Prostate gland (tissue), 2 donors: ENCODE results near the gene NME4. TPM values are rescaled to one million over a fixed set of nuclear protein-coding genes. Genes with fewer than 3 reads are reported as not detected.
A peak's percentile ranks its signal among the peaks of the same experiment; 100 is the strongest.
"Not testable (repeated sequence)": the region's sequence is repeated elsewhere in the genome, so short reads cannot be mapped to it uniquely, and the experiment has no call there.

Source experiments
- DNase-seq: peaks from one replicate; pipeline ENCODE4 v3.0.0-alpha.2; 2019; ENCODE audit warnings: low spot score
- H3K27ac ChIP-seq, 2 donors: fragments of 200-600 bp; sonication (generic); 2 replicates each; pipeline ENCODE4 v1.5.1; 2017 to 2019
- H3K27me3 ChIP-seq: fragments of 200-600 bp; sonication (generic); replicated peaks from 2 replicates; pipeline ENCODE4 v1.5.1; 2019; ENCODE audit not compliant: insufficient read depth
- H3K36me3 ChIP-seq, 2 donors: fragments of 200-600 bp; sonication (generic); 1 replicate in 1 of 2; 2 replicates in 1 of 2; pipeline versions ENCODE4 v1.5.1 to v1.8.1; 2017 to 2019
- H3K4me1 ChIP-seq: fragments of 200-600 bp; sonication (generic); replicated peaks from 2 replicates; pipeline ENCODE4 v1.5.1; 2019
- H3K4me3 ChIP-seq, 2 donors: fragments of 200-600 bp; sonication (generic); 2 replicates each; pipeline ENCODE4 v1.5.1; 2017 to 2019
- H3K9me3 ChIP-seq: fragments of 200-600 bp; sonication (generic); 2 replicates; pipeline ENCODE4 v1.5.1; 2017
- CTCF ChIP-seq, 4 experiments: fragments of 200-600 bp in 2 of 4; fragments of 450-650 bp in 2 of 4; sonication (generic) in 2 of 4; IDR thresholded peaks; 1 replicate in 3 of 4; 2 replicates in 1 of 4; pipeline ENCODE4 v1.5.1; 2016 to 2019; ENCODE audit warnings: antibody characterized with exemption in 4 of 4, mild to moderate bottlenecking in 2 of 4, moderate library complexity in 2 of 4
- POLR2A ChIP-seq: fragments of 450-650 bp; IDR thresholded peaks from one replicate; pipeline ENCODE4 v1.6.1; 2016; ENCODE audit warnings: antibody characterized with exemption, mild to moderate bottlenecking
- POLR2AphosphoS5 ChIP-seq: sonication (generic); formaldehyde crosslinking; IDR thresholded peaks from one replicate; pipeline ENCODE4 v1.6.1; 2017; ENCODE audit warnings: antibody characterized with exemption
- WGBS: methylation state at CpG from one replicate; pipeline ENCODE4 v1.1.5; 2018; 5-methylcytosine and 5-hydroxymethylcytosine counted together
- intact Hi-C: fragments of 100-400 bp; cut with DNase I; formaldehyde crosslinking; loops from one replicate; pipeline ENCODE4 v1.14.2; 2022
- total RNA-seq, 2 donors: library from RNA; depleted of rRNA; stranded (reverse); fragments of >200 nt; gene quantifications; one replicate each; pipeline ENCODE4 v1.1.0, GENCODE V29; 2016

The NME4 gene
- total RNA-seq, 2 donors from 2014 or later = 137 to 185 TPM

- Histone ChIP-seq H3K4me1 (peaks cover 14% of the 10 kb centered on the region), H3K27ac (peak overlapping the region; percentile 86 to 97), H3K9me3 (no peaks in the 10 kb centered on the region), H3K36me3 (no peaks in the 10 kb centered on the region), H3K27me3 (no peaks in the 10 kb centered on the region), H3K4me3 (peak overlapping the region; percentile 72 to 92)
- peak; percentile 76 for DNase-seq
- peak; percentile 69 for TF ChIP-seq POLR2A
- TF ChIP-seq POLR2AphosphoS5 = peak; percentile 79
- TF ChIP-seq CTCF (IDR thresholded peaks at IDR 0.05) = no peak
- 29% methylated on average over 33 of the region's 33 CpGs for WGBS
- intact Hi-C loops = no loop called here
These were observed 13.5 kb upstream of the NME4 start for GRCh38 chr16:383326-384051.

- DNase-seq = no peak
- WGBS = 35% methylated on average over 19 of the region's 19 CpGs
- H3K4me3 ChIP-seq = no peak overlapping the region
- no peaks in the 10 kb centered on the region for H3K9me3 ChIP-seq
- H3K36me3 ChIP-seq = no peaks in the 10 kb centered on the region
- intact Hi-C loops = no loop called here
- H3K27ac ChIP-seq = peak overlapping the region; percentile 78 to 83
- H3K27me3 ChIP-seq = no peaks in the 10 kb centered on the region
- TF ChIP-seq POLR2AphosphoS5 = peak; percentile 19
- TF ChIP-seq POLR2A = no peak
- peak in 1 of 4 experiments; percentile 6 for TF ChIP-seq CTCF (IDR thresholded peaks at IDR 0.05)
- H3K4me1 ChIP-seq = no peaks in the 10 kb centered on the region
These were observed 10.3 kb upstream of the NME4 start for GRCh38 chr16:386641-387156.

GRCh38 chr16:387761-388666 is 9.0 kb upstream of the NME4 start:
- 15% methylated on average over 20 of the region's 20 CpGs for WGBS
- H3K9me3 ChIP-seq, H3K4me3 ChIP-seq, H3K36me3 ChIP-seq, H3K27me3 ChIP-seq, H3K4me1 ChIP-seq, intact Hi-C loops: not testable (repeated sequence)
- DNase-seq = peak; percentile 58
- TF ChIP-seq POLR2AphosphoS5 = peak; percentile 76
- peak overlapping the region; percentile 78 to 83 for H3K27ac ChIP-seq

- no peak for TF ChIP-seq CTCF (IDR thresholded peaks at IDR 0.05)
- TF ChIP-seq POLR2AphosphoS5 = no peak
- no peak for TF ChIP-seq POLR2A
- H3K27me3 ChIP-seq = no peaks in the 10 kb centered on the region
- no peaks in the 10 kb centered on the region for H3K4me1 ChIP-seq
- intact Hi-C loops = no loop called here
- no peaks in the 10 kb centered on the region for H3K9me3 ChIP-seq
- H3K4me3 ChIP-seq = no peak overlapping the region
- H3K36me3 ChIP-seq = no peaks in the 10 kb centered on the region
- DNase-seq = no peak
- WGBS = 91% methylated on average over 10 of the region's 10 CpGs
- H3K27ac ChIP-seq = peak overlapping the region; percentile 78 to 83
These were observed 7.6 kb upstream of the NME4 start for GRCh38 chr16:389352-389751.

GRCh38 chr16:391885-392335 is 5.1 kb upstream of the NME4 start:
- no peak overlapping the region for H3K27ac ChIP-seq
- H3K9me3 ChIP-seq = no peaks in the 10 kb centered on the region
- no peaks in the 10 kb centered on the region for H3K4me1 ChIP-seq
- H3K36me3 ChIP-seq = no peaks in the 10 kb centered on the region
- no peaks in the 10 kb centered on the region for H3K27me3 ChIP-seq
- TF ChIP-seq CTCF (IDR thresholded peaks at IDR 0.05) (peak in 3 of 4 experiments; percentile 28 to 55 (median 41)), POLR2AphosphoS5 (no peak)
- DNase-seq = no peak
- intact Hi-C loops = no loop called here
- WGBS = 78% methylated on average over 7 of the region's 7 CpGs
- H3K4me3 ChIP-seq = no peak overlapping the region
